Tibial artery (tissue), 4 donors: Measurements from ENCODE around the gene PPP6R2.

Source experiments
- DNase-seq, 2 donors: peaks; one replicate each; pipeline ENCODE4 v3.0.0-alpha.2; 2019
- H3K27ac ChIP-seq, 2 donors: fragments of 200-600 bp; sonication (generic) in 1 of 2; 1 replicate in 1 of 2; 2 replicates in 1 of 2; pipeline ENCODE4 v1.5.1; 2018 to 2019; ENCODE audit warnings: mild to moderate bottlenecking in 1 of 2
- H3K27me3 ChIP-seq, 2 donors: fragments of 200-600 bp; sonication (generic) in 1 of 2; one replicate each; pipeline versions ENCODE4 v1.5.1 to v1.6.0; 2016 to 2019
- H3K36me3 ChIP-seq, 3 donors: fragments of 200-600 bp; sonication (generic) in 2 of 3; one replicate each; pipeline ENCODE4 v1.5.1; 2016 to 2019; ENCODE audit warnings: mild to moderate bottlenecking in 2 of 3
- H3K4me1 ChIP-seq, 4 donors: fragments of 200-600 bp; sonication (generic) in 2 of 4; 1 replicate in 3 of 4; 2 replicates in 1 of 4; pipeline ENCODE4 v1.5.1; 2016 to 2019
- H3K4me3 ChIP-seq, 2 donors: fragments of 200-600 bp; sonication (generic) in 1 of 2; 1 replicate in 1 of 2; 2 replicates in 1 of 2; pipeline ENCODE4 v1.5.1; 2018 to 2019; ENCODE audit warnings: mild to moderate bottlenecking in 2 of 2
- H3K9me3 ChIP-seq, 3 donors: fragments of 200-600 bp; sonication (generic) in 1 of 3; one replicate each; pipeline ENCODE4 v1.5.1; 2016 to 2019
- CTCF ChIP-seq, 2 experiments: fragments of 200-600 bp in 1 of 2; fragments of 450-650 bp in 1 of 2; IDR thresholded peaks; one replicate each; pipeline ENCODE4 v1.5.1; 2017 to 2019; ENCODE audit warnings: antibody characterized with exemption in 2 of 2, mild to moderate bottlenecking in 1 of 2, moderate library complexity in 1 of 2
- intact Hi-C: fragments of 100-400 bp; cut with DNase I; formaldehyde crosslinking; loops from one replicate; pipeline ENCODE4 v1.15.0; 2023; ENCODE audit warnings: low total_unique reads

Gene PPP6R2

GRCh38 chr22:50467773-50468440, 124.8 kb downstream of the PPP6R2 start:
- peaks cover 48 to 54% (median 49%) of the 10 kb centered on the region in 3 donors for H3K36me3 ChIP-seq

DNA sequence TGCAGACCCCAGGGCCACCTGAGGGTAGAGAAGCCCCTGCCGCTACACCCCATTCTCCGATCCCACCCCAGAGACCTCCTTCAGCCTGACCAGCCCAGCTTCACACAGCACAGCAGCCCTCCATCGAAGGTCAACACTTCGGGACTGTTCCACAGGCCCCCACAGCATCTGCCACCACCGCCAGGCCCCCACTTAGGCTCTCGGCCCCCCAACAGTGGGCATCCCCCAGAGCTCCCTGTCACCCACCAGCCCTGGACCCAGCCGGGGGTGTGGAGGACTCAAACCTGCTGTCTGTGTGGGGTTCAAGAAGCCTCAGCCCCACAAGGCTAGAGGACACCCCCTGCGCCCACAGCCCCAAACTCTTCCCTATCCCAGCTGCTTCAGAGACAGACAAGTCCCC, 125.5 kb downstream of the PPP6R2 start:
- no peak overlapping the region for H3K27ac ChIP-seq
- no peak overlapping the region for H3K4me3 ChIP-seq
- H3K27me3 ChIP-seq, result no peaks in the 10 kb centered on the region
- H3K36me3 ChIP-seq, result peaks cover 40 to 46% (median 42%) of the 10 kb centered on the region in 3 donors
- no peak for TF ChIP-seq CTCF (IDR thresholded peaks at IDR 0.05)
- H3K9me3 ChIP-seq, result no peaks in the 10 kb centered on the region
- peaks cover 5 to 58% (median 41%) of the 10 kb centered on the region in 4 donors for H3K4me1 ChIP-seq
- DNase-seq, result no peak
- intact Hi-C loops, result no loop called here

More at GRCh38 chr22:50467773-50468440, 124.8 kb downstream of the PPP6R2 start:
- Histone ChIP-seq H3K4me3 (no peak overlapping the region), H3K27ac (no peak overlapping the region), H3K9me3 (no peaks in the 10 kb centered on the region), H3K27me3 (no peaks in the 10 kb centered on the region), H3K4me1 (peaks cover 5 to 50% (median 33%) of the 10 kb centered on the region in 4 donors)
- DNase-seq, result no peak
- intact Hi-C loops, result no loop called here
- no peak for TF ChIP-seq CTCF (IDR thresholded peaks at IDR 0.05)

GRCh38 chr22:50469377-50470305, 126.5 kb downstream of the PPP6R2 start:
- H3K27ac ChIP-seq, result no peak overlapping the region
- no peaks in the 10 kb centered on the region for H3K9me3 ChIP-seq
- H3K4me3 ChIP-seq, result no peak overlapping the region
- TF ChIP-seq CTCF (IDR thresholded peaks at IDR 0.05), result no peak
- intact Hi-C loops, result no loop called here
- no peak for DNase-seq
- H3K27me3 ChIP-seq, result no peaks in the 10 kb centered on the region
- peaks cover 5 to 61% (median 44%) of the 10 kb centered on the region in 4 donors for H3K4me1 ChIP-seq
- peaks cover 30 to 36% (median 32%) of the 10 kb centered on the region in 3 donors for H3K36me3 ChIP-seq

- H3K27ac ChIP-seq, result no peak overlapping the region
- no peaks in the 10 kb centered on the region for H3K27me3 ChIP-seq
- intact Hi-C loops, result no loop called here
- H3K9me3 ChIP-seq, result no peaks in the 10 kb centered on the region
- DNase-seq, result no peak
- no peak overlapping the region for H3K4me3 ChIP-seq
- H3K4me1 ChIP-seq, result peaks cover 5 to 66% (median 46%) of the 10 kb centered on the region in 4 donors
- TF ChIP-seq CTCF (IDR thresholded peaks at IDR 0.05), result no peak
- H3K36me3 ChIP-seq, result peaks cover 22 to 28% (median 23%) of the 10 kb centered on the region in 3 donors
Measured at GRCh38 chr22:50470491-50470890, 127.4 kb downstream of the PPP6R2 start.

DNA sequence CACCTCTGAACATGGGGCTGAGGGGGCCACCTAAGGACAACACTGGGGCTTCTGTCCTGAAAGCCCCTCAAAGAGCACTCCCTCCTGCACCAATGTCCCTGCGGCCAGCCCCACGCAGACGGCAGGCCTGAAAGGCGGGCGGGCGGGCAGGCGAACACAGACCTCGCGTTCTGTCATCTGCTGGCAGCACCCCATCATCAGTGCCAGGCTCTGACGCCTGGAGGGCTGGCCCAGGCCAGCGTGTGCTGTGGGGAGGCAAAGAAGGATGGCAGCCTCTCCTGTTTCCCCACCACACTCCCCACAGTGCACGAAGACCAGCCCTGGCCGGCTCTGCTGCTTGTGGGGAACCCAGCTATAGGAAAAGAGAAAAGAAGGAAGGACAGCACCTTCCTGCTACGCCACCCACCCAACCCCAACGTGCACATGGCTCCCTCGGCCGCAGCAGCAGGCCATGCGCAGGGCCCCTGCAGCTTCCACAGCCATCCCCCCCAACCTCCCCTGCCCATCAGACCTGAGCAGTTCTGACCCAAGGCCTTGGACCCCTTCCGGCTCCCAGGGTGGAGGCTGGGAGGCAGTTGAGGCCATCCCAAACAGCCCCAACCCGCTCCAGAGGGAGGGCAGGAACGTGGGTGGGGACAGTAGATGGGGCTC, 128.2 kb downstream of the PPP6R2 start:
- Histone ChIP-seq H3K27ac (no peak overlapping the region), H3K9me3 (no peaks in the 10 kb centered on the region), H3K27me3 (no peaks in the 10 kb centered on the region), H3K4me3 (no peak overlapping the region), H3K36me3 (peaks cover 13 to 19% (median 15%) of the 10 kb centered on the region in 3 donors), H3K4me1 (peaks cover 5 to 70% (median 47%) of the 10 kb centered on the region in 4 donors)
- no peak for DNase-seq
- no peak for TF ChIP-seq CTCF (IDR thresholded peaks at IDR 0.05)
- intact Hi-C loops, result no loop called here
